SH-SY5Y (cell line): ENCODE measurements around the gene NTRK2.

Source experiments
- GATA2 ChIP-seq: IDR thresholded peaks from 2 replicates; pipeline ENCODE4 v1.6.1; 2011; ENCODE audit warnings: mild to moderate bottlenecking, low read depth, low read length
- GATA3 ChIP-seq: IDR thresholded peaks from 2 replicates; pipeline ENCODE4 v1.6.1; 2011; ENCODE audit warnings: low read depth, mild to moderate bottlenecking, low read length, moderate library complexity

GRCh38 chr9:85064811-85065371 is 395.4 kb downstream of the NTRK2 start:
- no peak for TF ChIP-seq GATA2
- TF ChIP-seq GATA3, result no peak
